GM23338 (cell line): Measurements from ENCODE around the gene TFAP2B. TPM values are rescaled to one million over a fixed set of nuclear protein-coding genes. Genes with fewer than 3 reads are reported as not detected.

Experiments
- ATAC-seq: fragments of 200-7000 bp; cut with Tn5 transposase; 3 replicates; pipeline ENCODE4 v1.9.1; 2020
- DNase-seq: peaks from one replicate; pipeline ENCODE4 v3.0.0-alpha.2; 2015; ENCODE audit warnings: low spot score
- H2AFZ ChIP-seq: fragments of 200-600 bp; sonication (generic); 2 replicates; pipeline ENCODE4 v1.8.0; 2016; ENCODE audit warnings: antibody characterized with exemption, mild to moderate bottlenecking, moderate library complexity
- H3F3A ChIP-seq: fragments of 200-600 bp; sonication (generic); replicated peaks from 2 replicates; pipeline ENCODE4 v1.8.0; 2017; ENCODE audit warnings: antibody characterized with exemption, mixed run types, low read depth
- H3K27ac ChIP-seq: fragments of 200-600 bp; sonication (generic); 2 replicates; pipeline ENCODE4 v1.6.1; 2016; ENCODE audit warnings: low read depth
- H3K27me3 ChIP-seq: fragments of 200-600 bp; sonication (generic); 2 replicates; pipeline ENCODE4 v1.8.0; 2016; ENCODE audit warnings: mild to moderate bottlenecking, mixed run types, moderate library complexity; ENCODE audit not compliant: insufficient read depth
- H3K36me3 ChIP-seq: fragments of 200-600 bp; sonication (generic); 2 replicates; pipeline ENCODE4 v1.8.0; 2016; ENCODE audit warnings: mild to moderate bottlenecking; ENCODE audit not compliant: insufficient read depth
- H3K4me1 ChIP-seq: fragments of 200-600 bp; sonication (generic); 2 replicates; pipeline ENCODE4 v1.8.0; 2016; ENCODE audit warnings: mild to moderate bottlenecking, moderate library complexity; ENCODE audit not compliant: insufficient read depth
- H3K4me2 ChIP-seq: fragments of 200-600 bp; sonication (generic); 2 replicates; pipeline ENCODE4 v1.7.1; 2017; ENCODE audit warnings: mixed run types
- H3K4me3 ChIP-seq: fragments of 200-600 bp; sonication (generic); 2 replicates; pipeline ENCODE4 v1.6.1; 2016; ENCODE audit warnings: mixed run types
- H3K79me2 ChIP-seq: fragments of 200-600 bp; sonication (generic); replicated peaks from 2 replicates; pipeline ENCODE4 v1.8.0; 2017; ENCODE audit warnings: mild to moderate bottlenecking; ENCODE audit not compliant: insufficient read depth
- H3K9me2 ChIP-seq: fragments of 200-600 bp; sonication (generic); 2 replicates; pipeline ENCODE4 v1.8.0; 2017; ENCODE audit not compliant: insufficient read depth
- H4K20me1 ChIP-seq: fragments of 200-600 bp; sonication (generic); replicated peaks from 2 replicates; pipeline ENCODE4 v1.8.0; 2017; ENCODE audit warnings: mild to moderate bottlenecking; ENCODE audit not compliant: insufficient read depth
- H3K27ac Mint-ChIP-seq: 2 replicates; pipeline ENCODE4 v1.8.0; 2020; ENCODE audit warnings: inconsistent platforms, mild to moderate bottlenecking, moderate library complexity, mixed read lengths
- H3K27me3 Mint-ChIP-seq: 3 replicates; pipeline ENCODE4 v1.8.0; 2022; ENCODE audit warnings: low read depth, mild to moderate bottlenecking, moderate library complexity, mixed read lengths, inconsistent platforms; ENCODE audit not compliant: insufficient read depth, poor library complexity
- H3K36me3 Mint-ChIP-seq: 3 replicates; pipeline ENCODE4 v1.8.0; 2021; ENCODE audit warnings: low read depth, mild to moderate bottlenecking, inconsistent platforms, moderate library complexity, mixed read lengths
- H3K4me1 Mint-ChIP-seq: 3 replicates; pipeline ENCODE4 v1.8.0; 2020; ENCODE audit warnings: mild to moderate bottlenecking, inconsistent platforms, mixed read lengths
- H3K4me3 Mint-ChIP-seq: 3 replicates; pipeline ENCODE4 v1.8.0; 2021; ENCODE audit warnings: moderate library complexity, mild to moderate bottlenecking, inconsistent platforms, mixed read lengths
- H3K9me3 Mint-ChIP-seq: 3 replicates; pipeline ENCODE4 v1.8.0; 2020; ENCODE audit warnings: moderate library complexity, mild to moderate bottlenecking, inconsistent platforms, mixed read lengths
- CREB1 ChIP-seq: fragments of 250-450 bp; sonication (Bioruptor Pico); IDR thresholded peaks from 2 replicates; pipeline ENCODE4 v1.5.0; 2020; ENCODE audit warnings: low read depth, mild to moderate bottlenecking, moderate library complexity
- CTCF ChIP-seq, 2 experiments: fragments of 200-600 bp in 1 of 2; sonication (generic) in 1 of 2; conservative IDR thresholded peaks; 2 replicates each; pipeline versions ENCODE4 v1.5.1 to v1.6.1; 2016 to 2017; ENCODE audit warnings: antibody characterized with exemption in 2 of 2, low read depth in 2 of 2, mild to moderate bottlenecking in 2 of 2, moderate library complexity in 1 of 2
- ETS1 ChIP-seq: IDR thresholded peaks from 2 replicates; pipeline ENCODE4 v1.6.1; 2016; ENCODE audit warnings: antibody characterized with exemption
- EZH2 ChIP-seq: fragments of 200-600 bp; sonication (generic); IDR thresholded peaks from one replicate; pipeline ENCODE4 v1.8.0; 2017; ENCODE audit warnings: antibody characterized with exemption, mild to moderate bottlenecking, low read depth; ENCODE audit not compliant: unreplicated experiment
- EZH2phosphoT487 ChIP-seq: fragments of 200-600 bp; sonication (generic); IDR thresholded peaks from one replicate; pipeline ENCODE4 v1.8.1; 2018; ENCODE audit warnings: antibody characterized with exemption; ENCODE audit not compliant: unreplicated experiment
- JUNB ChIP-seq: IDR thresholded peaks from one replicate; pipeline ENCODE4 v1.6.1; 2016; ENCODE audit warnings: antibody characterized with exemption; ENCODE audit not compliant: unreplicated experiment
- NANOG ChIP-seq: IDR thresholded peaks from 2 replicates; pipeline ENCODE4 v1.6.1; 2016; ENCODE audit warnings: antibody characterized with exemption, borderline replicate concordance
- POLR2AphosphoS5 ChIP-seq: IDR thresholded peaks from 2 replicates; pipeline ENCODE4 v1.6.1; 2016; ENCODE audit warnings: antibody characterized with exemption, low read depth
- REST ChIP-seq: IDR thresholded peaks from one replicate; pipeline ENCODE4 v1.6.1; 2018; ENCODE audit warnings: antibody characterized with exemption; ENCODE audit not compliant: unreplicated experiment
- STAT1 ChIP-seq: IDR thresholded peaks from one replicate; pipeline ENCODE4 v1.6.1; 2016; ENCODE audit warnings: antibody characterized with exemption; ENCODE audit not compliant: unreplicated experiment
- ZNF114 ChIP-seq: fragments of 250-450 bp; sonication (Bioruptor Pico); IDR thresholded peaks from 2 replicates; pipeline ENCODE4 v1.5.0; 2020; ENCODE audit warnings: mild to moderate bottlenecking, moderate library complexity
- ZNF331 ChIP-seq: fragments of 250-450 bp; sonication (Bioruptor Pico); IDR thresholded peaks from 2 replicates; pipeline ENCODE4 v1.5.0; 2020; ENCODE audit warnings: low read depth, mild to moderate bottlenecking, moderate library complexity
- ZNF462 ChIP-seq: fragments of 250-450 bp; sonication (Bioruptor Pico); IDR thresholded peaks from 2 replicates; pipeline ENCODE4 v1.5.0; 2020; ENCODE audit warnings: mild to moderate bottlenecking, moderate library complexity
- polyA plus RNA-seq: library from polyadenylated mRNA; unstranded; fragments of >200 nt; fragmentation: Nextera tagmentation; extraction: Ambion mirVana; gene quantifications from 2 replicates; pipeline ENCODE4 v1.2.1, GENCODE V29; 2016
- total RNA-seq: library from RNA; depleted of rRNA; stranded (reverse); fragments of >200 nt; shearing (Covaris generic); gene quantifications from 2 replicates; pipeline ENCODE4 v1.2.3, GENCODE V29; 2014

TFAP2B gene
- total and polyA plus RNA-seq, 2 experiments from 2014 or later: not detected

DNA sequence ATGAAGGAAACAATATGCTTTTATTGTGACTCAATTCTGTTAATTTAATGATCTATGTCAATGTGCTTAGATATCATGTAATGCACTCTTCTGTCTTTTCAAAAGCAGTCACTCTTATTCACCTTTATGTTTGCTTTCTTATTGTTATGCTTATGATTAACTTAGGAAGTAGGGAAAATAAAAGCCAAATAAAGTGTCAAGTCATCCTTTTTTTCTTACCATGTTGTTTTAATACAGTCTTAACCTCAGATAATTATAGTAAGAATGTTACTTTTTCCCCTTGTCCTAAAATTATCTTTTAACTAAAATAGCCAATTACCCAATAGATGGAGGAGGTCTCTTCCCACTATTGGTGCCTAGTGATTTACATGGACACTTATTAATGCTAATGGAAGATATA lies 72.6 kb downstream of the TFAP2B start:
- Histone ChIP-seq H3F3A (no peaks in the 10 kb centered on the region), H3K4me1 (peaks cover 25% of the 10 kb centered on the region), H3K27me3 (no peaks in the 10 kb centered on the region), H3K4me3 (no peak overlapping the region), H3K4me2 (peak overlapping the region; percentile 5; the same call in 1 of the 2 replicates), H3K9me2 (no peaks in the 10 kb centered on the region), H3K36me3 (no peaks in the 10 kb centered on the region), H3K79me2 (no peaks in the 10 kb centered on the region), H2AFZ (no peak overlapping the region), H3K27ac (no peak overlapping the region), H4K20me1 (no peaks in the 10 kb centered on the region)
- H3K27ac Mint-ChIP-seq: no peak overlapping the region
- no peaks in the 10 kb centered on the region for H3K27me3 Mint-ChIP-seq
- H3K36me3 Mint-ChIP-seq: peaks cover 3% of the 10 kb centered on the region; the same call in 1 of the 3 replicates
- H3K4me3 Mint-ChIP-seq: no peak overlapping the region
- no peak for DNase-seq
- ATAC-seq: no peak
- H3K9me3 Mint-ChIP-seq: peaks cover 5% of the 10 kb centered on the region
- H3K4me1 Mint-ChIP-seq: peaks cover 26% of the 10 kb centered on the region; the same call in 2 of the 3 replicates
- TF ChIP-seq POLR2AphosphoS5 (no peak), ZNF331 (CRISPR knock-in tag) (no peak), STAT1 (no peak), ZNF114 (CRISPR knock-in tag) (no peak), CTCF (conservative IDR thresholded peaks at IDR 0.05; ENCODE audit: low read depth in 2 of 2) (no peak), NANOG (no peak), CREB1 (CRISPR knock-in tag) (no peak), JUNB (no peak), ETS1 (no peak), EZH2 (no peak), EZH2phosphoT487 (no peak), REST (no peak), ZNF462 (CRISPR knock-in tag) (no peak)
